B cell (primary cell): ENCODE measurements around the gene RBM19. TPM values are rescaled to one million over a fixed set of nuclear protein-coding genes. Genes with fewer than 3 reads are reported as not detected.

Experiments
- ATAC-seq: fragments of 200-7000 bp; cut with Tn5 transposase; one replicate; pipeline ENCODE4 v1.10.0; 2021; ENCODE audit warnings: low read depth, mild to moderate bottlenecking, moderate number of reproducible peaks, moderate library complexity
- CTCF ChIA-PET: fragments of 350-600 bp; sonication (Branson Sonifier 250); formaldehyde crosslinking; loops from one replicate; lab custom pipeline; 2021; ENCODE audit warnings: antibody characterized with exemption, inconsistent platforms; lab: Charles Lee
- POLR2A ChIA-PET: fragments of 350-600 bp; sonication (Branson Sonifier 250); formaldehyde crosslinking; loops from one replicate; lab custom pipeline; 2021; ENCODE audit warnings: antibody characterized with exemption; lab: Charles Lee
- DNase-seq: peaks from one replicate; pipeline ENCODE4 v3.0.0; 2013
- H2AFZ ChIP-seq: 2 replicates; pipeline ENCODE4 v1.6.1; 2012; ENCODE audit warnings: mild to moderate bottlenecking, low read depth, low read length; ENCODE audit not compliant: insufficient read depth, poor library complexity, severe bottlenecking
- H3K27ac ChIP-seq, 2 donors: 1 replicate in 1 of 2; 2 replicates in 1 of 2; pipeline ENCODE4 v1.5.1; 2012 to 2013; ENCODE audit warnings: low read length in 2 of 2, mild to moderate bottlenecking in 2 of 2, moderate library complexity in 1 of 2
- H3K27me3 ChIP-seq, 4 experiments: fragments of 200-600 bp in 1 of 4; sonication (generic) in 1 of 4; replicated peaks in 1 of 4; 1 replicate in 2 of 4; 2 replicates in 2 of 4; pipeline versions ENCODE4 v1.6.1 to v1.7.0; 2013 to 2016; ENCODE audit warnings: low read length in 3 of 4, mild to moderate bottlenecking in 2 of 4, mixed read lengths in 1 of 4, moderate library complexity in 1 of 4; ENCODE audit not compliant: insufficient read depth in 4 of 4, control insufficient read depth in 3 of 4; ENCODE audit errors: control extremely low read depth in 1 of 4
- H3K36me3 ChIP-seq, 2 experiments: replicated peaks in 1 of 2; 1 replicate in 1 of 2; 2 replicates in 1 of 2; pipeline versions ENCODE4 v1.6.1 to v1.7.1; 2013; ENCODE audit warnings: low read length in 1 of 2; ENCODE audit not compliant: insufficient read depth in 2 of 2, control insufficient read depth in 1 of 2; ENCODE audit errors: control extremely low read depth in 1 of 2, extremely low read depth in 1 of 2
- H3K4me1 ChIP-seq, 2 donors: fragments of 200-600 bp in 1 of 2; sonication (generic) in 1 of 2; 1 replicate in 1 of 2; 2 replicates in 1 of 2; pipeline versions ENCODE4 v1.5.1 to v1.6.1; 2013 to 2017; ENCODE audit warnings: low read length in 2 of 2; ENCODE audit not compliant: control insufficient read depth in 2 of 2, insufficient read depth in 2 of 2
- H3K4me2 ChIP-seq: replicated peaks from 2 replicates; pipeline ENCODE3; 2012; ENCODE audit warnings: mild to moderate bottlenecking, low read depth, low read length; ENCODE audit not compliant: poor library complexity, severe bottlenecking
- H3K4me3 ChIP-seq, 5 experiments: fragments of 200-600 bp in 1 of 5; sonication (generic) in 1 of 5; 1 replicate in 3 of 5; 2 replicates in 2 of 5; pipeline versions ENCODE4 v1.5.1 to v1.7.0; 2011 to 2016; ENCODE audit warnings: low read length in 4 of 5, mild to moderate bottlenecking in 4 of 5, low read depth in 2 of 5, control low read depth in 1 of 5, moderate library complexity in 1 of 5; ENCODE audit not compliant: insufficient read depth in 1 of 5; ENCODE audit errors: control extremely low read depth in 1 of 5, extremely low read depth in 1 of 5
- H3K79me2 ChIP-seq: fragments of 200-600 bp; sonication (generic); one replicate; pipeline ENCODE4 v1.6.0; 2016; ENCODE audit warnings: low read length; ENCODE audit not compliant: control insufficient read depth, insufficient read depth
- H3K9ac ChIP-seq: fragments of 200-600 bp; sonication (generic); 2 replicates; pipeline ENCODE4 v1.6.1; 2017; ENCODE audit warnings: mild to moderate bottlenecking, low read length, moderate library complexity
- H3K9me3 ChIP-seq, 3 donors: one replicate each; pipeline versions ENCODE4 v1.6.1 to v1.7.1; 2013; ENCODE audit warnings: low read length in 2 of 3; ENCODE audit not compliant: control insufficient read depth in 2 of 3, insufficient read depth in 1 of 3; ENCODE audit errors: control extremely low read depth in 1 of 3
- H4K20me1 ChIP-seq: 2 replicates; pipeline ENCODE4 v1.6.0; 2012; ENCODE audit warnings: mild to moderate bottlenecking, low read length; ENCODE audit not compliant: insufficient read depth, control insufficient read depth, poor library complexity, severe bottlenecking
- H3K27ac Mint-ChIP-seq: one replicate; pipeline ENCODE4 v1.8.0; 2021; ENCODE audit warnings: mixed read lengths
- H3K27me3 Mint-ChIP-seq: one replicate; pipeline ENCODE4 v1.8.0; 2021; ENCODE audit warnings: mixed read lengths
- H3K4me1 Mint-ChIP-seq: one replicate; pipeline ENCODE4 v1.8.0; 2021; ENCODE audit warnings: mixed read lengths
- H3K4me3 Mint-ChIP-seq: one replicate; pipeline ENCODE4 v1.8.0; 2021; ENCODE audit warnings: mixed read lengths
- H3K9me3 Mint-ChIP-seq: one replicate; pipeline ENCODE4 v1.8.0; 2022; ENCODE audit warnings: mixed read lengths; ENCODE audit not compliant: insufficient read depth
- EZH2 ChIP-seq: IDR thresholded peaks from 2 replicates; pipeline ENCODE4 v1.6.1; 2012; ENCODE audit warnings: borderline replicate concordance, low read depth, mild to moderate bottlenecking, moderate library complexity, low read length; ENCODE audit not compliant: insufficient read depth, poor library complexity, severe bottlenecking
- WGBS: methylation state at CpG from one replicate; pipeline ENCODE4 v1.1.5; 2013; ENCODE audit warnings: missing lambda C conversion rate; ENCODE audit not compliant: insufficient coverage; 5-methylcytosine and 5-hydroxymethylcytosine counted together
- intact Hi-C: fragments of 100-400 bp; cut with micrococcal nuclease; formaldehyde crosslinking; loops from one replicate; pipeline ENCODE4 v1.10.0; 2022
- polyA plus RNA-seq: library from polyadenylated mRNA; depleted of rRNA; stranded (reverse); fragments of >200 nt; gene quantifications from 2 replicates; pipeline ENCODE4 v1.2.3, GENCODE V29; 2012
- total RNA-seq, 2 donors: library from RNA; stranded (reverse); fragments of 120-200 nt in 1 of 2; gene quantifications; 1 replicate in 1 of 2; 2 replicates in 1 of 2; pipeline versions ENCODE4 v1.2.3 to v1.2.4, GENCODE V29; 2013 to 2022
- TF ChIP-seq, protein P1 (sequence below): fragments of 200-600 bp; IDR thresholded peaks from one replicate; pipeline ENCODE4 v1.8.0; 2022; ENCODE audit warnings: antibody characterized with exemption, mild to moderate bottlenecking

The RBM19 gene
- total and polyA plus RNA-seq, 2 donors (not counting 1 experiment from before 2014, with no cell fraction given): 43.1 to 90.0 TPM

DNA sequence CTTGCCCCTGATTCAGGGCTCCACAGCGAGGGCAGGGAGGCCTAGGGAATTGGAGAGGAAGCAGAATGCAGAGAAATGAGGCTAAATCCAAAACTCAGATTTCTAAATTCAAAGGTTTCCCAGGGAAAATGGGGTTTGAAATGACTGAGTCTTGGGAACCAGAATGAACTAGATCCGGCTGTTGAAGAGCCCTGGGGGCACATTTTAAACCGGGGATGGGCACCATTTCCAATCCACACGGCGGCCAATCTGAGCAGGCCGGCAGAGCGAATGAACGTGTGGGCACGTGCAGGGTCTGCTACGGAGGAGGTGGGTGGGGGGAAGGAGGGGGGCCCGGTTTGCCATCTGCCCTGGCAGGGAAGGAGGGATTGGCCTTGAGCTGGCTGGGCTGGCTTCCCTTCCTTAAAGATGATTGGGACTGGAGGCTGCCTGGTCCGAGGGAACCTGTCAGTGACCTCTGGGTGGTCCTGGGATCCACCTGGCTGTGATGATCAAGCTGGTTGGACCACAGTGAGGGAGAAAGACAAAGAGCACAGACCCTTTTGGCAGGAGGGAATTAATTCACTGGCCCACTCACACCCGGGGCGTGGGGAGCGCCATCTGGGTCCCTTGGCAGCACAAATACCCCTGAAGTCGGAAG, 161.0 kb downstream of the RBM19 start:
- Mint-ChIP-seq H3K4me3 (no peak overlapping the region), H3K27me3 (no peaks in the 10 kb centered on the region), H3K27ac (no peak overlapping the region), H3K9me3 (no peaks in the 10 kb centered on the region), H3K4me1 (no peaks in the 10 kb centered on the region)
- Histone ChIP-seq H3K27me3 (no peaks in the 10 kb centered on the region), H3K9ac (no peak overlapping the region), H3K36me3 (no peaks in the 10 kb centered on the region), H3K4me3 (no peak overlapping the region), H3K4me2 (no peak overlapping the region), H4K20me1 (no peaks in the 10 kb centered on the region), H3K79me2 (no peaks in the 10 kb centered on the region), H3K9me3 (no peaks in the 10 kb centered on the region), H3K27ac (no peak overlapping the region), H3K4me1 (no peaks in the 10 kb centered on the region), H2AFZ (no peak overlapping the region)
- intact Hi-C loops: no loop called here
- ChIA-PET POLR2A (no interaction called here), CTCF (no interaction called here)
- WGBS: 92% methylated on average over 15 of the region's 16 CpGs
- ATAC-seq (no peak), DNase-seq (no peak)
- no peak for TF ChIP-seq EZH2

DNA sequence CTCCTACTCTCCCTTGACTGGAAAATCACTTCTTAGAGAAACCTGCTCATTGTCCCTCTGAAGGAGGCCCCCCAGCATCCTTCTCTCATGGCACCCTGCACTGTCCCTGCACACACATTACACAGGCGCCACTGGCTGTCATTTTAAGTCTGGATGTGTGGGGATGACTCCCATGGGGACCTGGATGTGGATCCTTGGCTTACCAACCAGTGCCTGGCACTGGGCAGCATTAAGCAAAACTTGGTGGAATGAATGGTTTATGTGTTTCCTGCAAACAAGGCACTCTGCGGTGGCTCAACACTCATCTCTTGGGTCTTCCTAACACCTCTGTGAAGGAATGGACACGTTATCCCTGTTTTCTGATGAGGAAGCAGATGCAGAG, 162.4 kb downstream of the RBM19 start:
- H3K36me3 ChIP-seq: no peaks in the 10 kb centered on the region
- no peak overlapping the region for H3K4me2 ChIP-seq
- no peaks in the 10 kb centered on the region for H3K79me2 ChIP-seq
- no peaks in the 10 kb centered on the region for H3K4me1 ChIP-seq
- ChIA-PET POLR2A (no interaction called here), CTCF (no interaction called here)
- no peaks in the 10 kb centered on the region for H3K9me3 ChIP-seq
- Mint-ChIP-seq H3K9me3 (no peaks in the 10 kb centered on the region), H3K27ac (no peak overlapping the region), H3K4me1 (no peaks in the 10 kb centered on the region), H3K27me3 (no peaks in the 10 kb centered on the region), H3K4me3 (no peak overlapping the region)
- intact Hi-C loops: no loop called here
- H4K20me1 ChIP-seq: no peaks in the 10 kb centered on the region
- H3K27me3 ChIP-seq: no peaks in the 10 kb centered on the region
- H2AFZ ChIP-seq: no peak overlapping the region
- no peak overlapping the region for H3K27ac ChIP-seq
- H3K4me3 ChIP-seq: no peak overlapping the region
- ATAC-seq (no peak), DNase-seq (no peak)
- TF ChIP-seq, protein P1, sequence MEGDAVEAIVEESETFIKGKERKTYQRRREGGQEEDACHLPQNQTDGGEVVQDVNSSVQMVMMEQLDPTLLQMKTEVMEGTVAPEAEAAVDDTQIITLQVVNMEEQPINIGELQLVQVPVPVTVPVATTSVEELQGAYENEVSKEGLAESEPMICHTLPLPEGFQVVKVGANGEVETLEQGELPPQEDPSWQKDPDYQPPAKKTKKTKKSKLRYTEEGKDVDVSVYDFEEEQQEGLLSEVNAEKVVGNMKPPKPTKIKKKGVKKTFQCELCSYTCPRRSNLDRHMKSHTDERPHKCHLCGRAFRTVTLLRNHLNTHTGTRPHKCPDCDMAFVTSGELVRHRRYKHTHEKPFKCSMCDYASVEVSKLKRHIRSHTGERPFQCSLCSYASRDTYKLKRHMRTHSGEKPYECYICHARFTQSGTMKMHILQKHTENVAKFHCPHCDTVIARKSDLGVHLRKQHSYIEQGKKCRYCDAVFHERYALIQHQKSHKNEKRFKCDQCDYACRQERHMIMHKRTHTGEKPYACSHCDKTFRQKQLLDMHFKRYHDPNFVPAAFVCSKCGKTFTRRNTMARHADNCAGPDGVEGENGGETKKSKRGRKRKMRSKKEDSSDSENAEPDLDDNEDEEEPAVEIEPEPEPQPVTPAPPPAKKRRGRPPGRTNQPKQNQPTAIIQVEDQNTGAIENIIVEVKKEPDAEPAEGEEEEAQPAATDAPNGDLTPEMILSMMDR: no peak
- TF ChIP-seq EZH2: no peak
- no peak overlapping the region for H3K9ac ChIP-seq
- WGBS: 50% methylated on average over 1 of the region's 3 CpGs
